Activated T-helper 1 cell treated with Interleukin-2 at 50 U/mL for 16 hours (primary cell): ENCODE results near the gene DICER1.

Experiments
- DNase-seq: peaks from one replicate; pipeline ENCODE4 v3.0.0-alpha.2; 2020; ENCODE audit warnings: low read depth

Gene DICER1

DNA sequence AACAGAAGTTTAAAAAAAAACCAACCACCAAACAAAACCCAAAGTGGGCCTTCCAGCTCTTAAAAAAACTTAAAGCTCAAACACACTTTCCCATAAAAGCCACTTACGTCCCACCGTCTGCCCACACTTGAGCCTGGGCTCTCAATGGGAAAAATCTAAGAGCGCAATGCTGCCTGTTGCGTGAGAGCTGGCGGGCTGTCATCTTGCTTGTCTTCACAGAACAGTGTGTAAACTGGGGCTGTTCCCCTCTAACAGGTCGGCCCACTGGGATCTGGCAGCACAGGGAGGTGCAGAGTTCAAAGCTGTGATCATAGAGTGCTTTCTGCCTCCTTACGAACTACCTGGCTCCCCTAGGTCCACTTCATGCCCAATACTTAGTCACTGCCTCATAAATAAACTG, 80.0 kb downstream of the DICER1 start:
- no peak for DNase-seq

DNA sequence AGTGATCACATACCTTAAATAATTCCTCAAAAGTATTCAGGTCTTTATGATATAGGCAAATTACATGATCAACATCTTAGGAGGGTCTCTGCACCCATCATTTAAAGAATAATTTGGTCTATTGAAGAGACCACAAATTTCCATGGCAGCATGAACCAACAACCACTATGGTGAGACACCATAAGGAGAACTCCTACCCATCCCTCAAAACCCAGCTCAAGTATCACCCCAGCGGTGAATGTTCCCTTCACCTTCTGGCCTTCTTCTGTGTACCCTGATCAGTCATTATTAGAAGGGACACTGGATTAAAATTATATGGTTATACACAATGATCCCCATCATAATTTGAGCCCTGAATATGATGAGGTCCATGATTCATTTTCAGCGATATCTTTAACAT, 81.5 kb downstream of the DICER1 start:
- DNase-seq: no peak

DNA sequence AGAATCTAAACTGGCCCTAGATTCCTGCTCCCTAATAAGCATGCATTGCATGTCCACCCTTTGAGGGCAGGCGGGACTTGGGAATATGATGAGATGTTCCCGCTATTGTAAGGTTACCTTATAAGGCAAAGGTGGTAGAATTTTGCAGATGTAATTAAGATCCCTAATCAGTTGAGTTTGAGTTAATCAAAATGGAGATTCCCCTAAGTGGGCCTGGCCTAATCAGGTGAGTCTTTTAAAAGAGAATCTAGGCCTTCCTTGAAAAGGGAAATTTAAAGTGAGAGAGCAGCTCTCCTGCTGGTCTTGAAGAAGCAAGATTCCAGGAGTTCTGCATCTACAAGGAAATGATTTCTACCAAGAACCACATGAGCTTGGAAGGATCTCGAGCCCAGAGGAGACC, 83.4 kb downstream of the DICER1 start:
- DNase-seq: no peak

DNA sequence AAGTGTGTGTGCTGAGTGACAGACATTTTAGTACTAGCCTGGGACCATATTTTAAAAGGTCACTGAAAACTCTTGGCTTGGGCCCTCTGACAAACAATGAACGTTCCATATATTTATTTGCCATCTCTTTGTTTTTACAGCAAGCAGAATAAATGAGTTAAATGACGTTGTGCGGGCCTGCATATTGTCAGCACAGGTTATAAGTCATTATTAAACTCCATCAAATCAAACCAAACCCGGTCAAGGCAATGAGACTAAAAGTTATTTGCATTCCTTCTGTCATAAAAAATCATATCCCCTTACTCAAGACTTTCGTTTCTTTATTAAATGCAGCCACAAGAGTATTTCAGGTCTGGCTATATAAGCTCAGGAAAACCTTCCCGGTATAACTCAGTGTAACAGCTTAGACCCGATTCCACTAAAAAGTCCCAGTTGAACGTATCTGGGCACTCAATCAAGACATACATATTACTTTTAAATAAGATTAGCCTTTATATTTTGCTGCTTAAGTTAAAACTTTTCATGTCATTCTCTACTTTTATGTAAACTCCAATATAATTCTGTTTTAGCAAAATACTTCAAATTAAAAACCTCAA, 84.9 kb downstream of the DICER1 start:
- no peak for DNase-seq

DNA sequence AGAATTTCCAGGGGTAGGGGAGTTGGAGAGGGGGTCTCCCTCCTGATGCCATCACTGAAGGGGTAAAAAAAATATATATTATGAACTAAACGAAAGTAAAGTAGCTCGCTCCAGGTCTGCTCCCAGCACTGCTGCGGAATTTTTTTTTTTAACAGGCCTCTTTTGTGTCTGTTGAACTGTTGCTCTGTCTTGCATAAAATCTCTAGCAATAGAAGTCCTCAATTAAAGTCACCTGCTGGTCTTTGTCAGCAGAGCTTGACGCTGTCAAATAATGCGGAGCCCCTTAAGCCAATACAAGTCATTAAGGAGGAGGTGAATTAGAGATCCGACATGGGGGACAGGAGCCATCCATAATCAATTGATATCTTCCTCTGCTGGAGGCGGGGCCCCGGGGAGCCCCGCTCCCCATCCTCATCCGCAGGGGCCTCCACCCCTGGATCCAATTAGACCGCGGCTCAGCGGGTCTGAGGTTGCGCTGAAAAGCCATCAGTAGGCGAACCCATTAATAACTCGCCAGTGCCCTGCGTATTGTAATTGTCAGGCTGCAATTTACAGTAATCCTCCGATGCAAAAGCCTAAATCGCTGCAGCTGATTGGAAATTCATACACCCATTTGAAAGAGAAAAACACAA, 85.6 kb downstream of the DICER1 start:
- DNase-seq: no peak

GRCh38 chr14:95070748-95071435, 86.4 kb downstream of the DICER1 start:
- DNase-seq: no peak

DNA sequence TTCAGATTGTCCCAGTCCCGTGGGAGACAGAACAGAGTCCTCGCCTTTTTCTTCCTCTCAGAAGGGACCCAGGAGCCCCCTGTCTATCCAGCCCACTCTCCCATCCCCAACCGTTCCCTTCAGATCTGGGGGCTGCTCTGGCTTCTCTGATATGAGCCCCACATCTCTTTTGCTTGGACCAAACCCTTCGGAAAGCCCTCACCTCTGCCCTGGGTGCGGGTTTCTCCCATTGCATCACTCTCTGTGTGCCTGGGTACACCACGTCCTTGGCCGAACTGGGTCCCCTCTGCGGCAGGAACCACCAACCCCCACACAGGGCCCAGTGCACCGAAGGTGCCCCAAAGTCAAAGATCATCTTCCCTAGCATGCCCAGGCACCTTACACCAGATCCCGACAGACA, 87.8 kb downstream of the DICER1 start:
- no peak for DNase-seq

DNA sequence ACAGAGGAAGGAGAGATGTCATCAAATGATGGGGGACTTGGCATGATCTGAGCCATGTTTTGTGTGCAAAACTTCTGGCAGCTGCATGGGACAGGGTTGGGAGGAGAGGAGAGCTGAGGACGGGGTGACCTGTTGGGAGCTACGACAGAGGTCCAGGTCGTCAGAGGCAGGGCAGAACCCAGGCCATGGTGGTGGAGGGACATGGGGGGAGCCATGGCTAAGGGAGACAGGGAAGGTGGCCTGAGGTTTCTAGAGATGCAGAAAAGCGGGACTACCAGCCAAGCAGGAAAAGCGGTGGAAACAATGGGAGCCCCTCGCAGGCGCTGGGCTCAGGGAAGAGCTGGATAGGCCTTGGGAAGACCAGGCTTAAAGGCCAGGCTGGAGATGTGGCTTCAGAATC, 88.3 kb downstream of the DICER1 start:
- no peak for DNase-seq

- DNase-seq: no peak
Observed at GRCh38 chr14:95068521-95068920, 88.8 kb downstream of the DICER1 start.

GRCh38 chr14:95068080-95068479, 89.2 kb downstream of the DICER1 start:
- no peak for DNase-seq

DNA sequence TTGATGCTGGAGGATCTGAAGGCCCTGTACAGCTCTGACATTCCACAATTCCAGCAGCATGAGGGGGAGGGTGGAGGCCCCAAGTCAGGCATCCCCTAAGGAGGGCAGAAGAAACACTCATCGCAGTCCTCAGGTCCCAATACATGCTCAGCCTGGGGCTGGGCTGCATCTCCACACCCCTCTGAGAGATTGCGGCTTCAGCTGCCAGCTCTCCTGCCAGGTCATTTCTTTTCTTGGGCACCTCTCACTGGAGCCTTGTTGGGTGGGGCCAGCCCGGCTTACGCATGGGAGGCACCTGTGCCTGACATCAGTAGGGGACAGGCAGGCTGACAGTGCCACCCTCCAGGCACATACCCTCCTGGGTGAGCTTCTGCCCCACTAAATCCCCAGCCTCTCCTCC, 89.8 kb downstream of the DICER1 start:
- no peak for DNase-seq

DNA sequence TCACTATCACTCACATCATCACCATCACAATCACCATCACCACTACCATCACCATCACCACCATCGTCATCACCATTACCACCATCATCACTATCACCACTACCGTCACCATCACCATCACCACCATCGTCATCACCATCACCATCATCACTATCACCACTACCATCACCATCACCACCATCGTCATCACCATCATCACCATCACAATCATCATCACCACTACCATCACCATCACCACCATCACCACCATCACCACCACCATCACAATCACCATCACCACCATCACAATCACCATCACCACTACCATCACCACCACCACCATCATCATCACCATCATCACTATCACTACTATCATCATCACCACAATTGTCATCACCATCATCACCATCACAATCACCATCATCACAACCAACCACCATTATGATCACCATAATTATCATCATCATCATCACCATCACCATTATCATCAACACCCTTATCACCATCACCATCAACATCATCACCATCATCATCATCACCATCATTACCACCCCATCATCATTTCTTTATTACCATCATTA, 90.8 kb downstream of the DICER1 start:
- DNase-seq: no peak

- no peak for DNase-seq
Observed at GRCh38 chr14:95065411-95065810, 91.9 kb downstream of the DICER1 start.

DNA sequence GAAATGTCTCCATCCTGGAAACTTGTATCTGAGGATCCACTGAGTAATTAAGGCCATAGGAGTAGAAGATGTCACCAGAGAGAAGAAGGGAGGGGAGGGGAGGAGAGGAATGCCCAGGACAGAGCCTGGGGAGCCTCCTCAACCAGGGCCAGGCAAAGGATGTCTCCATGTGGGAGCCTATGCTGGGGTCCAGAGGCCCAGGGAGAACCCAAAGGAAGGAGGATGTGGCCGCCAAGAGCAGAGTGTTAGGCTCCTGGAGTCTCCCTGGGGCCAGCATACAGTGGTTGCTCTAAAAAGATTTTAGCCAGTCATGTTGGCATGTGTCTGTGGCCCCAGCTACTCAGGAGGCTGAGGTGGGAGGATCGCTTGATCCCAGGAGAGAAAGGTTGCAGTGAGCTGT, 92.6 kb downstream of the DICER1 start:
- DNase-seq: no peak

DNA sequence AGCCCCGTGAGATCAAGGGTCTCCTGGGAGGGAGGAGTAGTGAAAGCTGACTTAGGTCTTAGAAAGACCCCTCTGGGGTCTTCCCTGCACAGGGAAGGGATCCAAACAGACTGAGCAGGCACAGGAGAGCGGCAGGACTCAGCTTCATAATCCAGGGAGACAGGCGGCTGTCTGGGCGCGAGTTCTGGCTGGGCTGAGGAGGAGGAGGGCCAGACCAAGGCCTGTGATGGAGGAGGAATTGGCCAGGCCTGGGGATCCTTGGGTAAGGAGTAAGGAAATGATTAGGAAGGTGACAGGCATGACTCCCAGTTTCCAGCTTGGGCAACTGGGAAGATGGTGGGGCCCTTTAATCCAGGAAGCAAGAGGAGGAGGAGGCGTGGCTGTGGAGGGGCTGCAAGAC, 93.1 kb downstream of the DICER1 start:
- no peak for DNase-seq

DNA sequence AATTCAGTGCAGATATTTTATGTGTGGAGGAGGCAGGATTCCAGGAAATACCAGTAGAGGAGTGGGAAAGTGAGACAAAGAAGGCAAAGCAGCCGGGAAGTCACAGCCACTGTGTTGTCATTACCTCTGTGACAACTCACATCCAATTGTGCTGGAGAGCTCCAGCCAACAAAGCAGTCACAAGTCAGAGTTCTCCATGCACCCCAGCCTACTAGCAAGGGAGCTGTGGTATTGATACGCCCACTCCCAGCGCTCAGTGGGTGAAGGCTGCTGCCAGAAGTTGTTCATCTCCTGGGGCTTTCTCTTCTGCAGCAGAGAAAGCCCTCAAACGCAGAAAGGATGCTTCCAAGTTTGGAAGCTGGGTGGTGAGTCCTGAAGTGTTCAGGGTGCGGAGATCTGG, 93.9 kb downstream of the DICER1 start:
- DNase-seq: no peak

DNA sequence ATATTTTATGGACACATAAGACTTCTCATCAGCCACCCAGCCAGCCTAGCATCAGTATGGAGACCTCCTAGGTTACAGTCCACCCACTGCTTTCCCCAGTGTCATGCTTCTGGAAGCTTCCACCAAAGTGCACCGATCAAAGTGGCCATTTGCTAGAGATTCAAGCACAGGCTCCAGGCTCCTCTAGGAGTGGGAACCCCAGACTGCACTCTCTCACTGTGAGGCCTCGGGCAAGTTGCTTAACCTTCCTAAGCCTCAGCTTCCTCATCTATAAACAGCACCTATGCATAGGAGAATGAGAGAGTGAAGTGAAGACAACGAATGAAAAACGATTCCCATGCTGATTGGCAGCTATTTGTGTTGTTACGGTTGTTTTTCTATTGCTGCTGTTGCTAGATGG, 94.4 kb downstream of the DICER1 start:
- DNase-seq: no peak

GRCh38 chr14:95062220-95062619, 95.1 kb downstream of the DICER1 start:
- DNase-seq: no peak

- no peak for DNase-seq
Observed at GRCh38 chr14:95061317-95062093, 95.8 kb downstream of the DICER1 start.

DNA sequence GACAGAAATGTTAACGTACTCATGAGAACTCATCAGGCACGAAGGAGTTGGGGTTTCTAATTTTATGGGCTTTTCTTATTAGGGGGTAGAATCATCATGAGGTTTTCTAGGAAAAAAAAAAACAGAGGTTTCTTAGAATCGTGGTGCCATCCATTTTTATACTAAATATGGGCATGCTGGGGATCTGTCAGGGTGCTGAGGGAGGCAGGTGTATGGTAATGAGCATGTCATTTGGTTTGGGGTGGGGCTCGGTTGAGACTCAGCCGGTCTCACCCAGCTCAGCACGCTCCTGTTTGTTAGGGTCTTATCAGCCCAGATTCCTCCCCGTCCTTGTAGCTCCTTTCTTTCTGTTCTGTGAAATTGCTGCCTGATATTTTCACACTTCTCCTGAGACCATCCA, 98.2 kb downstream of the DICER1 start:
- no peak for DNase-seq

- DNase-seq: no peak
Observed at GRCh38 chr14:95058491-95058890, 98.8 kb downstream of the DICER1 start.

DNA sequence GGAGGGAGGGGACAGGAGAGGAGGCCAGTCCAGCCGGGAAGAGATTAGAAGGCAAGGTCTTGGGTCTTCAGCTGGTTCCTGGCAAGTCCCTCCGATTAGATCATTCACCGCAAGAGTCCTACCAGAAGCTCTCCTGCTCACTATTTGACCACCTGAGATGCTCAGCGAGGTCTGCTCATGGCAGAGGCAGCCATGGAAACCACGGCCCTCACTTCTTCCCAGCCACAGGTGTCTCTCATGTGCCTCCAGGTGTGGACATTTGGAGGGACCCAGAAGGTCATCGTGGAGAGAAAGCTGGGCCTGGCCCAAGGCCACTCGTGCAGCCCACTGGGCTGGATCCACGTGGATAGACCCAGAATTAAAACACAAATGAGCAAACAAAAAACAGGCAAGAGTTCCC, 99.5 kb downstream of the DICER1 start:
- DNase-seq: no peak

GRCh38 chr14:95057147-95057546, 100.2 kb downstream of the DICER1 start:
- DNase-seq: no peak
